GM12878 (cell line): ENCODE data around the gene RAP1A. TPM values are rescaled to one million over a fixed set of nuclear protein-coding genes. Genes with fewer than 3 reads are reported as not detected.

Experiments
- ATF7 ChIP-seq: fragments of 450-650 bp; IDR thresholded peaks from 2 replicates; pipeline ENCODE4 v1.6.1; 2016; ENCODE audit warnings: low read depth, mild to moderate bottlenecking
- CBFB ChIP-seq: IDR thresholded peaks from 2 replicates; pipeline ENCODE4 v1.6.1; 2016; ENCODE audit warnings: antibody characterized with exemption, low read depth
- EED ChIP-seq: sonication (generic); IDR thresholded peaks from 2 replicates; pipeline ENCODE4 v1.6.1; 2016; ENCODE audit warnings: antibody characterized with exemption, low read depth
- MTA2 ChIP-seq: fragments of 450-650 bp; IDR thresholded peaks from 2 replicates; pipeline ENCODE4 v1.6.1; 2016; ENCODE audit warnings: low read depth, mild to moderate bottlenecking, moderate library complexity
- NR2F1 ChIP-seq: fragments of 450-650 bp; conservative IDR thresholded peaks from 2 replicates; pipeline ENCODE4 v1.6.1; 2017; ENCODE audit warnings: mild to moderate bottlenecking
- PAX5 ChIP-seq: IDR thresholded peaks from 2 replicates; pipeline ENCODE4 v1.6.1; 2011; ENCODE audit warnings: low read depth, low read length, borderline replicate concordance
- PML ChIP-seq: IDR thresholded peaks from 2 replicates; pipeline ENCODE4 v1.6.1; 2012; ENCODE audit warnings: low read length, inconsistent platforms
- POLR2AphosphoS5 ChIP-seq: IDR thresholded peaks from 2 replicates; pipeline ENCODE4 v1.6.1; 2011; ENCODE audit warnings: mild to moderate bottlenecking, low read length, inconsistent platforms
- RAD51 ChIP-seq: fragments of 450-650 bp; IDR thresholded peaks from 2 replicates; pipeline ENCODE4 v1.6.1; 2016; ENCODE audit warnings: moderate library complexity, mild to moderate bottlenecking, inconsistent platforms
- SIN3A ChIP-seq: IDR thresholded peaks from 2 replicates; pipeline ENCODE4 v1.6.1; 2012; ENCODE audit warnings: low read depth, low read length, improper control_type of control experiment
- SMAD5 ChIP-seq: IDR thresholded peaks from 2 replicates; pipeline ENCODE4 v1.6.1; 2016; ENCODE audit warnings: antibody characterized with exemption, low read depth
- SMARCA5 ChIP-seq: fragments of 450-650 bp; IDR thresholded peaks from 2 replicates; pipeline ENCODE4 v1.6.1; 2017; ENCODE audit warnings: mild to moderate bottlenecking
- SRF ChIP-seq, 2 experiments: IDR thresholded peaks; 2 replicates each; pipeline ENCODE4 v1.6.1; 2011; ENCODE audit warnings: low read depth in 2 of 2, low read length in 2 of 2, mild to moderate bottlenecking in 1 of 2, moderate library complexity in 1 of 2
- TAF1 ChIP-seq: IDR thresholded peaks from 2 replicates; pipeline ENCODE4 v1.6.1; 2011; ENCODE audit warnings: mild to moderate bottlenecking, low read depth, low read length, borderline replicate concordance
- TBL1XR1 ChIP-seq: IDR thresholded peaks from 2 replicates; pipeline ENCODE4 v1.6.1; 2012; ENCODE audit warnings: low read depth, low read length, improper control_type of control experiment
- TCF3 ChIP-seq: IDR thresholded peaks from 2 replicates; pipeline ENCODE4 v1.6.1; 2012; ENCODE audit warnings: low read depth, mild to moderate bottlenecking, low read length, borderline replicate concordance; ENCODE audit not compliant: insufficient read depth
- TCF7 ChIP-seq: IDR thresholded peaks from 2 replicates; pipeline ENCODE4 v1.6.1; 2014; ENCODE audit warnings: antibody characterized with exemption, borderline replicate concordance
- ZNF217 ChIP-seq: fragments of 450-650 bp; IDR thresholded peaks from 2 replicates; pipeline ENCODE4 v1.6.1; 2017; ENCODE audit warnings: antibody characterized with exemption, mild to moderate bottlenecking
- ZNF24 ChIP-seq: fragments of 450-650 bp; IDR thresholded peaks from 2 replicates; pipeline ENCODE4 v1.6.1; 2017; ENCODE audit warnings: antibody characterized with exemption, mild to moderate bottlenecking
- polyA plus RNA-seq, 11 experiments: library from polyadenylated mRNA; depleted of rRNA in 4 of 11; unstranded in 6 of 11; stranded (reverse) in 5 of 11; fragments of >200 nt; fragmentation: Nextera tagmentation in 4 of 11; fragmentation: Illumina TruSeq in 1 of 11; extraction: Ambion mirVana in 4 of 11; extraction: Trizol in 1 of 11; gene quantifications; 1 replicate in 1 of 11; 2 replicates in 10 of 11; pipeline versions ENCODE4 v1.2.1 to v1.2.3, GENCODE V29; 2011 to 2016; ENCODE audit warnings: inconsistent platforms in 2 of 11, missing spikeins in 2 of 11, low read depth in 1 of 11
- total RNA-seq, 4 experiments: library from RNA; depleted of rRNA in 3 of 4; stranded (reverse); fragments of >200 nt in 3 of 4; fragmentation: Illumina TruSeq in 1 of 4; extraction: Trizol in 1 of 4; gene quantifications; 2 replicates each; pipeline versions ENCODE4 v1.2.1 to v1.2.3, GENCODE V29; 2013 to 2021
- TF ChIP-seq, protein P1 (sequence below): IDR thresholded peaks from 2 replicates; pipeline ENCODE4 v1.6.1; 2011; ENCODE audit warnings: mild to moderate bottlenecking, low read depth, low read length, moderate library complexity; ENCODE audit not compliant: insufficient replicate concordance
- TF ChIP-seq, protein P2 (sequence below), 3 experiments: IDR thresholded peaks in 2 of 3; conservative IDR thresholded peaks in 1 of 3; 2 replicates each; pipeline ENCODE4 v1.5.1; 2011; ENCODE audit warnings: low read depth in 3 of 3, low read length in 3 of 3, mild to moderate bottlenecking in 3 of 3, control low read depth in 2 of 3, moderate library complexity in 2 of 3, inconsistent platforms in 1 of 3, mixed read lengths in 1 of 3; ENCODE audit not compliant: control insufficient read depth in 2 of 3, insufficient read depth in 1 of 3; ENCODE audit errors: extremely low read depth in 1 of 3
- TF ChIP-seq, protein P3 (sequence below): IDR thresholded peaks from 2 replicates; pipeline ENCODE4 v1.6.1; 2012; ENCODE audit warnings: mild to moderate bottlenecking, low read depth, low read length
- TF ChIP-seq, protein P4 (sequence below): fragments of 450-650 bp; IDR thresholded peaks from 2 replicates; pipeline ENCODE4 v1.6.1; 2018; ENCODE audit warnings: mild to moderate bottlenecking, low read depth, moderate library complexity; ENCODE audit not compliant: partially characterized antibody

The RAP1A gene
- total and polyA plus RNA-seq, 10 of the 15 experiments (the other 5 are each of a cell fraction or from before 2014, with no cell fraction given), result 38.4 to 213 (median 86.0) TPM

DNA sequence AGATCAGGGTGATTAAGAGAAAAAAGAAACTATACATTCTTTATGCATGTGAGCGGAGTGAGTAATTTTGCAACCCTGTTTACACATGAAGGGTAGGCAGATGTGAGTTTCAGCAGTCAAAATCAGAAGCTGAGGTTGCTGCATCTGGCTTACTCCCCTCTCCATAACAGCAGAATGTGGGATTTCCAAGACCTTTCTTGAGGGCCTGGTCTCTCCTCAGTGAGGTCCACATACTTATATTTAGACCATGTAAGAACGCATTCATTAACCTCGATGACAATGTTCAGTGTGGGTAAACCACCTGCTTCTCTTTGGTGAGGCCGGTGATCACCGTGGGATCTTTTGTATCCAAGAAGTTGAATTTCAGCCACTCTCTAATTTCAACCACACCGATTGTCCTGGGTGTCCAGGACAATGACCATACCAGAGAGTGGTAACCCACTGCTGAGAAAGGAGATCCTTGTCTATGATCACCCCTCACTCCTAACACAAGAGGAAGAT is 18.7 kb upstream of the RAP1A start (continued):
- peak; percentile 98 for TF ChIP-seq EED
- TF ChIP-seq, protein P1, sequence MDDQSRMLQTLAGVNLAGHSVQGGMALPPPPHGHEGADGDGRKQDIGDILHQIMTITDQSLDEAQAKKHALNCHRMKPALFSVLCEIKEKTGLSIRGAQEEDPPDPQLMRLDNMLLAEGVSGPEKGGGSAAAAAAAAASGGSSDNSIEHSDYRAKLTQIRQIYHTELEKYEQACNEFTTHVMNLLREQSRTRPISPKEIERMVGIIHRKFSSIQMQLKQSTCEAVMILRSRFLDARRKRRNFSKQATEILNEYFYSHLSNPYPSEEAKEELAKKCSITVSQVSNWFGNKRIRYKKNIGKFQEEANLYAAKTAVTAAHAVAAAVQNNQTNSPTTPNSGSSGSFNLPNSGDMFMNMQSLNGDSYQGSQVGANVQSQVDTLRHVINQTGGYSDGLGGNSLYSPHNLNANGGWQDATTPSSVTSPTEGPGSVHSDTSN, result peak; percentile 2
- TF ChIP-seq PAX5, result peak; percentile 91
- TF ChIP-seq POLR2AphosphoS5, result peak; percentile 24; the same call in 1 of the 2 replicates
- peak; percentile 55; the same call in 1 of the 2 replicates for TF ChIP-seq TCF7
- TF ChIP-seq CBFB, result peak; percentile 87; the same call in 1 of the 2 replicates
- TF ChIP-seq, protein P2, sequence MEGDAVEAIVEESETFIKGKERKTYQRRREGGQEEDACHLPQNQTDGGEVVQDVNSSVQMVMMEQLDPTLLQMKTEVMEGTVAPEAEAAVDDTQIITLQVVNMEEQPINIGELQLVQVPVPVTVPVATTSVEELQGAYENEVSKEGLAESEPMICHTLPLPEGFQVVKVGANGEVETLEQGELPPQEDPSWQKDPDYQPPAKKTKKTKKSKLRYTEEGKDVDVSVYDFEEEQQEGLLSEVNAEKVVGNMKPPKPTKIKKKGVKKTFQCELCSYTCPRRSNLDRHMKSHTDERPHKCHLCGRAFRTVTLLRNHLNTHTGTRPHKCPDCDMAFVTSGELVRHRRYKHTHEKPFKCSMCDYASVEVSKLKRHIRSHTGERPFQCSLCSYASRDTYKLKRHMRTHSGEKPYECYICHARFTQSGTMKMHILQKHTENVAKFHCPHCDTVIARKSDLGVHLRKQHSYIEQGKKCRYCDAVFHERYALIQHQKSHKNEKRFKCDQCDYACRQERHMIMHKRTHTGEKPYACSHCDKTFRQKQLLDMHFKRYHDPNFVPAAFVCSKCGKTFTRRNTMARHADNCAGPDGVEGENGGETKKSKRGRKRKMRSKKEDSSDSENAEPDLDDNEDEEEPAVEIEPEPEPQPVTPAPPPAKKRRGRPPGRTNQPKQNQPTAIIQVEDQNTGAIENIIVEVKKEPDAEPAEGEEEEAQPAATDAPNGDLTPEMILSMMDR (IDR thresholded peaks at IDR 0.05 in 2 of 3, conservative IDR thresholded peaks at IDR 0.05 in 1 of 3; ENCODE audit: control insufficient read depth in 2 of 3, extremely low read depth in 1 of 3, insufficient read depth in 1 of 3, low read depth in 3 of 3, low read length in 3 of 3), result no peak
- TF ChIP-seq TAF1, result 0 out of 2 replicates have a peak, but pooled peaks have one; percentile 14
- TF ChIP-seq ATF7, result peak; percentile 68
- TF ChIP-seq, protein P3, sequence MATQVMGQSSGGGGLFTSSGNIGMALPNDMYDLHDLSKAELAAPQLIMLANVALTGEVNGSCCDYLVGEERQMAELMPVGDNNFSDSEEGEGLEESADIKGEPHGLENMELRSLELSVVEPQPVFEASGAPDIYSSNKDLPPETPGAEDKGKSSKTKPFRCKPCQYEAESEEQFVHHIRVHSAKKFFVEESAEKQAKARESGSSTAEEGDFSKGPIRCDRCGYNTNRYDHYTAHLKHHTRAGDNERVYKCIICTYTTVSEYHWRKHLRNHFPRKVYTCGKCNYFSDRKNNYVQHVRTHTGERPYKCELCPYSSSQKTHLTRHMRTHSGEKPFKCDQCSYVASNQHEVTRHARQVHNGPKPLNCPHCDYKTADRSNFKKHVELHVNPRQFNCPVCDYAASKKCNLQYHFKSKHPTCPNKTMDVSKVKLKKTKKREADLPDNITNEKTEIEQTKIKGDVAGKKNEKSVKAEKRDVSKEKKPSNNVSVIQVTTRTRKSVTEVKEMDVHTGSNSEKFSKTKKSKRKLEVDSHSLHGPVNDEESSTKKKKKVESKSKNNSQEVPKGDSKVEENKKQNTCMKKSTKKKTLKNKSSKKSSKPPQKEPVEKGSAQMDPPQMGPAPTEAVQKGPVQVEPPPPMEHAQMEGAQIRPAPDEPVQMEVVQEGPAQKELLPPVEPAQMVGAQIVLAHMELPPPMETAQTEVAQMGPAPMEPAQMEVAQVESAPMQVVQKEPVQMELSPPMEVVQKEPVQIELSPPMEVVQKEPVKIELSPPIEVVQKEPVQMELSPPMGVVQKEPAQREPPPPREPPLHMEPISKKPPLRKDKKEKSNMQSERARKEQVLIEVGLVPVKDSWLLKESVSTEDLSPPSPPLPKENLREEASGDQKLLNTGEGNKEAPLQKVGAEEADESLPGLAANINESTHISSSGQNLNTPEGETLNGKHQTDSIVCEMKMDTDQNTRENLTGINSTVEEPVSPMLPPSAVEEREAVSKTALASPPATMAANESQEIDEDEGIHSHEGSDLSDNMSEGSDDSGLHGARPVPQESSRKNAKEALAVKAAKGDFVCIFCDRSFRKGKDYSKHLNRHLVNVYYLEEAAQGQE, result no peak
- peak; percentile 98 for TF ChIP-seq TCF3
- peak; percentile 88 for TF ChIP-seq TBL1XR1
- no peak for TF ChIP-seq SIN3A
- TF ChIP-seq ZNF217, result peak; percentile 31; the same call in 1 of the 2 replicates
- TF ChIP-seq, protein P4, sequence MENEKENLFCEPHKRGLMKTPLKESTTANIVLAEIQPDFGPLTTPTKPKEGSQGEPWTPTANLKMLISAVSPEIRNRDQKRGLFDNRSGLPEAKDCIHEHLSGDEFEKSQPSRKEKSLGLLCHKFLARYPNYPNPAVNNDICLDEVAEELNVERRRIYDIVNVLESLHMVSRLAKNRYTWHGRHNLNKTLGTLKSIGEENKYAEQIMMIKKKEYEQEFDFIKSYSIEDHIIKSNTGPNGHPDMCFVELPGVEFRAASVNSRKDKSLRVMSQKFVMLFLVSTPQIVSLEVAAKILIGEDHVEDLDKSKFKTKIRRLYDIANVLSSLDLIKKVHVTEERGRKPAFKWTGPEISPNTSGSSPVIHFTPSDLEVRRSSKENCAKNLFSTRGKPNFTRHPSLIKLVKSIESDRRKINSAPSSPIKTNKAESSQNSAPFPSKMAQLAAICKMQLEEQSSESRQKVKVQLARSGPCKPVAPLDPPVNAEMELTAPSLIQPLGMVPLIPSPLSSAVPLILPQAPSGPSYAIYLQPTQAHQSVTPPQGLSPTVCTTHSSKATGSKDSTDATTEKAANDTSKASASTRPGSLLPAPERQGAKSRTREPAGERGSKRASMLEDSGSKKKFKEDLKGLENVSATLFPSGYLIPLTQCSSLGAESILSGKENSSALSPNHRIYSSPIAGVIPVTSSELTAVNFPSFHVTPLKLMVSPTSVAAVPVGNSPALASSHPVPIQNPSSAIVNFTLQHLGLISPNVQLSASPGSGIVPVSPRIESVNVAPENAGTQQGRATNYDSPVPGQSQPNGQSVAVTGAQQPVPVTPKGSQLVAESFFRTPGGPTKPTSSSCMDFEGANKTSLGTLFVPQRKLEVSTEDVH, result no peak
- TF ChIP-seq SMAD5, result no peak; the same call in 1 of the 2 replicates
- TF ChIP-seq MTA2, result peak; percentile 88
- peak; percentile 8; the same call in 1 of the 2 replicates for TF ChIP-seq ZNF24
- peak; percentile 74; the same call in 1 of the 2 replicates for TF ChIP-seq PML
- no peak for TF ChIP-seq SMARCA5
- TF ChIP-seq RAD51, result no peak
- TF ChIP-seq SRF (IDR thresholded peaks at IDR 0.05; ENCODE audit: low read depth in 2 of 2, low read length in 2 of 2), result peak in 1 of 2 experiments; percentile 48; a peak in 1 of 4 replicates
- TF ChIP-seq NR2F1, result peak; percentile 69
